ENCODE results near the gene TSBP1. TPM values are rescaled to one million over a fixed set of nuclear protein-coding genes. Genes with fewer than 3 reads are reported as not detected.
A peak's percentile ranks its signal among the peaks of the same experiment; 100 is the strongest.

The TSBP1 gene
- total RNA-seq, 1 experiment from 2014 or later = not detected

DNA sequence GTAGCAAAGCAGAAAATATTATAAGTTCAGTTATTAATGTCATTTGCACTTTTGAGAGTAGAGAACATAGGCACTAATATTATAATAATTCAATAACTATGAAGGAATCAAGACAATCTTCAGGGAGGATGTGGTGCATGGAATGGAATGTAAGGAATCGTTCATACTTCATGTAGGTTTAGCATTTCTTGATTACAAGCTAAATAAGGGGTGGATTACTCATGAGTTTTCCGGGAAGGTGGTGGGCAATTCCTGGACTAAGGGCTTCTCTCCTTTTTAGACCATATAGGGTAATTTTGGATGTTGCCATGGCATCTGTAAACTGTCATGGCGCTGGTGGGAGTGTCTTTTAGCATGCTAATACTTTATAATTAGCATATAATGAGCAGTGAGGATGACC is 44.3 kb upstream of the TSBP1 start:
- no peak overlapping the region for H3K27ac Mint-ChIP-seq
- H3K56ac ChIP-seq (ENCODE audit: insufficient read length, low read depth, low read length) = no peak overlapping the region
- H4K5ac ChIP-seq (ENCODE audit: insufficient read length, low read depth, low read length) = no peak overlapping the region
- H3K9me3 Mint-ChIP-seq = no peaks in the 10 kb centered on the region
- no peak overlapping the region for H2BK5ac ChIP-seq (ENCODE audit: insufficient read length, low read length)
- no CpG with 5 or more reads among the region's 3 CpGs for WGBS (ENCODE audit: extremely low coverage, insufficient read length, low lambda C conversion rate)
- no peak for DNase-seq
- no peaks in the 10 kb centered on the region for H4K20me1 ChIP-seq (ENCODE audit: control insufficient read depth, insufficient read depth, insufficient read length)
- H3K79me1 ChIP-seq (ENCODE audit: insufficient read depth, low read depth, low read length, poor library complexity, severe bottlenecking) = no peaks in the 10 kb centered on the region
- H3K27ac ChIP-seq (ENCODE audit: insufficient read length, low read depth, low read length) = no peak overlapping the region
- peaks cover 10 to 11% of the 10 kb centered on the region in 2 experiments for H3K4me1 Mint-ChIP-seq
- H2BK120ac ChIP-seq (ENCODE audit: low read depth, low read length, poor library complexity, severe bottlenecking) = no peak overlapping the region
- H3K23me2 ChIP-seq (ENCODE audit: insufficient read length, low read depth, low read length, poor library complexity, severe bottlenecking) = peaks cover 3% of the 10 kb centered on the region
- peak overlapping the region; percentile 100 for H2AFZ ChIP-seq (ENCODE audit: low read length)
- TF ChIP-seq, protein P1, sequence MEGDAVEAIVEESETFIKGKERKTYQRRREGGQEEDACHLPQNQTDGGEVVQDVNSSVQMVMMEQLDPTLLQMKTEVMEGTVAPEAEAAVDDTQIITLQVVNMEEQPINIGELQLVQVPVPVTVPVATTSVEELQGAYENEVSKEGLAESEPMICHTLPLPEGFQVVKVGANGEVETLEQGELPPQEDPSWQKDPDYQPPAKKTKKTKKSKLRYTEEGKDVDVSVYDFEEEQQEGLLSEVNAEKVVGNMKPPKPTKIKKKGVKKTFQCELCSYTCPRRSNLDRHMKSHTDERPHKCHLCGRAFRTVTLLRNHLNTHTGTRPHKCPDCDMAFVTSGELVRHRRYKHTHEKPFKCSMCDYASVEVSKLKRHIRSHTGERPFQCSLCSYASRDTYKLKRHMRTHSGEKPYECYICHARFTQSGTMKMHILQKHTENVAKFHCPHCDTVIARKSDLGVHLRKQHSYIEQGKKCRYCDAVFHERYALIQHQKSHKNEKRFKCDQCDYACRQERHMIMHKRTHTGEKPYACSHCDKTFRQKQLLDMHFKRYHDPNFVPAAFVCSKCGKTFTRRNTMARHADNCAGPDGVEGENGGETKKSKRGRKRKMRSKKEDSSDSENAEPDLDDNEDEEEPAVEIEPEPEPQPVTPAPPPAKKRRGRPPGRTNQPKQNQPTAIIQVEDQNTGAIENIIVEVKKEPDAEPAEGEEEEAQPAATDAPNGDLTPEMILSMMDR (conservative IDR thresholded peaks at IDR 0.05) = no peak
- no peaks in the 10 kb centered on the region for H3K79me2 ChIP-seq (ENCODE audit: insufficient read depth, low read length)
- H2BK12ac ChIP-seq (ENCODE audit: insufficient read length, low read depth, low read length) = no peak overlapping the region
- H4K8ac ChIP-seq (replicated peaks; ENCODE audit: insufficient read length, low read depth, low read length) = no peak overlapping the region
- H3K4me2 ChIP-seq (ENCODE audit: insufficient read depth, insufficient read length, low read length) = peak overlapping the region; percentile 57
- no peak overlapping the region for H3K23ac ChIP-seq (ENCODE audit: insufficient read length, low read depth, low read length)
- no peak overlapping the region for H3K9ac ChIP-seq (ENCODE audit: extremely low read depth, insufficient read length, low read length)
- no peak overlapping the region for H2BK20ac ChIP-seq (ENCODE audit: low read depth, low read length, poor library complexity, severe bottlenecking)
- H3K4me1 ChIP-seq (ENCODE audit: insufficient read depth, low read length) = no peaks in the 10 kb centered on the region
- H3K27me3 Mint-ChIP-seq (ENCODE audit: low read depth) = peaks cover 21% of the 10 kb centered on the region
- no peak overlapping the region for H3K18ac ChIP-seq (ENCODE audit: insufficient read length, low read depth, low read length)
- no peak overlapping the region for H2BK15ac ChIP-seq (ENCODE audit: low read depth, low read length)
- H3K14ac ChIP-seq (ENCODE audit: insufficient read depth, low read length) = no peak overlapping the region
- no peaks in the 10 kb centered on the region for H3K27me3 ChIP-seq (ENCODE audit: insufficient read depth, low read length)
- H3K9me3 ChIP-seq (ENCODE audit: control insufficient read depth, low read depth, low read length) = no peaks in the 10 kb centered on the region
- no peak overlapping the region for H3K4ac ChIP-seq (ENCODE audit: low read depth, low read length)
- no peak overlapping the region for H2AK5ac ChIP-seq (ENCODE audit: insufficient read length, low read length)
- peak overlapping the region in 1 of 2 experiments; percentile 51; a peak in 1 of 5 replicates for H3K4me3 Mint-ChIP-seq
- no peaks in the 10 kb centered on the region for H3K36me3 Mint-ChIP-seq (ENCODE audit: insufficient read depth in 1 of 3, low read depth in 3 of 3)
- no peak overlapping the region for H4K91ac ChIP-seq (ENCODE audit: insufficient read length, low read depth, low read length)
- H3T11ph ChIP-seq (ENCODE audit: low read length) = no peak overlapping the region

Data from H9 (cell line).